HG03039 (cell line): Measurements from ENCODE around the gene NEURL1.

Experiments used
- ATAC-seq: cut with Tn5 transposase; IDR thresholded peaks from one replicate; pipeline ENCODE4 v1.9.1; 2021; ENCODE audit warnings: mild to moderate bottlenecking, moderate library complexity; ENCODE audit not compliant: unreplicated experiment

Gene NEURL1

DNA sequence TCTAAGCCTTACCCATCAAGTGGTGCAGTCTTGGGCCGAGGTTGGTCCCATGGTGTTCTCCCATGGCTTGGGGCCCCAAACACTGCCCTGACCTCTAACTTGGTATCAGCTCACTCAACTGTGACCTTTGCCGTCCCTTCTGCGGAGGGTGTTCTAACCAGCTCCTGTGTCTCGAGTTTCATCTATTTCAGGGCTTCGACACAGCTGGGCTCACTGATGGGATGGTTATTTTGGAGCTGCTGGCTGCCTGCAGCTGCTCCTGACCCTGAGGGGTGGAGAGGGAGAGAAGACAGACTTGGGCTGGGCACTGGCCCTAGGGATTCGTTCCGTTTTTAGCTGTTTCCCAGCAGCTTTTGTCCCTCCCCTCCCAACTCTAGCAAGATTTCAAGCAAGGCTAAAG, 86.9 kb downstream of the NEURL1 start:
- no peak for ATAC-seq

DNA sequence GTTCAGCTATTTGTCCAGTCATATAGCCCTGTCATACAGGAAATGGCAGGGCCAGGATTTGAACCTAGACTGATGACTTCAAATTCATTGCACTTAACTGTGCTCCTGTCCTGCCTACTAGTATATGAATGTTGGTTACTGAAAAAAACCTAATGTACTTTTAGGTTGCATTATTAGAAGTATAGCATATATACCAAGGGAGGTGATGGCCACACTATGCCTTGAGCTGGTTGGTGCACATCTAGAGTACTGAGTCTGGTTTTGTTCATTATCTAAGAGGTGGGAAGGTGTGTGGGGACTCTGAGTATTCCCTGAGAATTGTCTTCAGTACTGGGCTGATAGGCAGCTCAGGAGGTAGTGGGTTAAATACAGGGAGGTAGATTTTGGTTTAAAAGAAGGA, 88.0 kb downstream of the NEURL1 start:
- no peak for ATAC-seq

GRCh38 chr10:103582331-103583123, 89.0 kb downstream of the NEURL1 start:
- no peak for ATAC-seq

DNA sequence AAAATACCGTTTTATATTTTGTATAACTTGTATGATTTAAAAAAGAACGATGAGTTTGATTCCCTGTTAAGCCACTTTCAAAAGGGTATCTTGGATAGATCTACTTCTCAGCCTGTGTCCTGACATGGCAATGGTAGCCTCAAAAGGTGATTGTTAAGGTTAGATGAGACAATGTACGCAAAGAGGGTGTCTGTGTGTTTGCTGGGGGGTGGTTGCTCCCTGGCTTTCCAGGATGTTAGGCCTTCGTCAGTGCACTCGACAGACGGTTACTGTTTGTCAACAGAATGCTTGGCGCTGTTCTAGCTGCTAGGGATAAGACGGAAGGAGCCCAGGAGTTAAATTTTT, 90.3 kb downstream of the NEURL1 start:
- ATAC-seq = no peak

- ATAC-seq = no peak
These were observed 90.9 kb downstream of the NEURL1 start for GRCh38 chr10:103584216-103585010.

DNA sequence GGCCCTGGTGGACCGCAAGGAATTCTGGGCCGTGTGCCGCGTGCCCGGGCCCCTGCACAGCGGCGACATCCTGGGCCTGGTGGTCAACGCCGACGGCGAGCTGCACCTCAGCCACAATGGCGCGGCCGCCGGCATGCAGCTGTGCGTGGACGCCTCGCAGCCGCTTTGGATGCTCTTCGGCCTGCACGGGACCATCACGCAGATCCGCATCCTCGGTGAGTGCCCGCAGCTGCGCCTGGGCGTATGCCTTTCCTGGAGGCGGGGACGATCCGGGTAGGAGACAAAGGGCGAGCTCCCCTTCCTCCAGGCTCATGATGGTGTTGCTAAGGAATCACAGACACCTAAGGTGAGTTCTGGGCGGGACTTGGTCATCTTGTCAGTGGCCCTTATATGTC, 91.5 kb downstream of the NEURL1 start:
- no peak for ATAC-seq

DNA sequence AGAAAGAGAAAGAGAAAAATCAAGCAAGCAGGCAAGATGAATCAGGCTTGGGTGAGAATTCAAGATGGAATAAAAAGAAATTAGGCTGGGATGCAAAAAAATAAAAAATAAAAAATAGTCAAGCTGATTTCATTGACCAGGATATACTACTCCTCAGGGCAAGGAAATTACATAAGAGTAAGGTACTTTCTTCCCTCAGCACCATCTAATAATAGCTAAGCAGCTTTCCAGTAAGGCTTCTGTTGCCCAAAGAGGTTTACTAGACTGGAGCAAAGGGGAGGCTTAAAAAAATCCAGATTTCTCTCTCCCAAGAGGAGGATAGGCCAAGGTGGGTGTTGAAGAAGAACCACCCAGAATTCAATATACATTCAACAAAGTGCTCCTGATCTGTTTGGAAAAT, 93.6 kb downstream of the NEURL1 start:
- ATAC-seq = no peak

GRCh38 chr10:103589074-103589630, 95.6 kb downstream of the NEURL1 start:
- no peak for ATAC-seq

- ATAC-seq = no peak
These were observed 96.6 kb downstream of the NEURL1 start for GRCh38 chr10:103590060-103590459.

DNA sequence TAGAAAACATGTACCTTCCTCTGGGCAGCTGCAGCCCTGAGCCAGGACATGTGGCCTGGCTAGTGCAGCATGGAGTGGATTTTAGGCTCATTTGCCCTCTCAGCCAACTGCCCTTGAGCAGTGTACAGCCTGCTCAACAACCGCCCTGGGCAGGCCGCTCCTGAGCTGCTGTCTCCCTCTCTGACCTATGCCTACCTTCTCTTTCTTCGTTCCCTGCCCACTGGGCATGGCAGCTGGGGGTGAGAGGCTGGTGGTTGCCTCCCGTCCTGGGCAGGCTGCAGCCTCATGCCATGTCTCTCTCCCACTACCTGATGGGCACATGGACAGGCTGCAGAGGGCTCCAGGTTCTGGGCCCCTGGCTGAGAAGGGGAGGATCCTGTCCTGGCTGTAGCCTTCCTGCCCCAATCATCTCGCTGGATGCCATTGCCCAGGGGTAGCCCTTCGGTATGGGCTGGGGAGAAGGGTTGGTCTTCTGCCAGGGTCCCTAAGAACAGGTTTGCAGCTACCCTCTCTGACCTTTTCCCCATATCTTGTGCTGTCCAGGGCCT, 97.3 kb downstream of the NEURL1 start:
- ATAC-seq = no peak

- ATAC-seq = no peak
These were observed 98.9 kb downstream of the NEURL1 start for GRCh38 chr10:103592186-103593021.

DNA sequence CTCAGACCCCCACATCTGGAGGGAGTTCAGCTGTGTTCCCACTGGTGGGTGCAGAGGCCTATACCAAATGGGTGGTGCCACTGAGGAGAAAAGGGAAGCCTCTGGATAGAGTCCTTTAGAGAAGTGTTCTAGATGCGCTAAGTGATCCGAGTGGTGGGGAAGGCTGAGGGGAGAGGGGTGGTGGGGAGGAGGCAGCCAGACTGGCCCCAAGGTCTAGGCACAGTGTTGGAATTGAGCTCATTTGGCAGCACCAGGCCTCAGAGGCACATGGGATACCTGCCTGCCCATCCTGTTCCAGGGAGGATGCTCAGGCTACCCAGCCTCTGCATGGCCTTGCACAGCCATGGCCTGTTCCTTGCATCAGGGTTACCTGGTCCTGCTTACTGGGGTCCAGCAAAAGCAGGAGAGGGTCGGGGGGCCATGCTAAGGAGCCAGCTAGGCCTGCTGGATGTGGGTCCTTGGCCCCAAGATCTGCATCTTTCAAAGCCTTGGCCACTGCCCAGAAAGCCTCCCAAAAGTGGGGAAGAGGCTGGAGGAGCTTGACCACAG, 99.6 kb downstream of the NEURL1 start:
- ATAC-seq = no peak

- ATAC-seq = no peak
These were observed 102.6 kb downstream of the NEURL1 start for GRCh38 chr10:103595933-103596726.

GRCh38 chr10:103597003-103597402, 103.5 kb downstream of the NEURL1 start:
- ATAC-seq = no peak

DNA sequence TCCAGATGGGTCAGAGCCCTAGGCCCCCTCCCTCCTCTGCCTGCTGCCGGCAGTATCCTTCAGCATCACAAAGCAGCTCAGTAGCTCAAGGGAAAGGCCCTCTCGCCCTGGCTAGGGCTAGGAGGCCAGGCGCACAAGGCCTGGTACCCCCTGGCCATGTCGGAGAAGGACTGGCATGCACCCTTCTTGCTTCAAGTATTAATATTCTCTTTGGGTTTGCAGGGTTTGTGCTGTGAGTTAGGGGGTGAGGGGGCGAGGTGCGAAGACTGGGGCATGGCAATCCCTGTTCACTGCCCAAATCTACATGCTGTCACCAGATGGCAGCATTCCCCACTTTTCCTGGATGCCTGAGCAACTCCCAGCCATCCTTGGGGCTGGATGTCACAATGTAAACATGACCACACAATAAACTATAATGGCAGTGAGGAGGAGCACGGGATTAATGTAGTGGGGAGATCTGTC, 105.2 kb downstream of the NEURL1 start:
- ATAC-seq = no peak

DNA sequence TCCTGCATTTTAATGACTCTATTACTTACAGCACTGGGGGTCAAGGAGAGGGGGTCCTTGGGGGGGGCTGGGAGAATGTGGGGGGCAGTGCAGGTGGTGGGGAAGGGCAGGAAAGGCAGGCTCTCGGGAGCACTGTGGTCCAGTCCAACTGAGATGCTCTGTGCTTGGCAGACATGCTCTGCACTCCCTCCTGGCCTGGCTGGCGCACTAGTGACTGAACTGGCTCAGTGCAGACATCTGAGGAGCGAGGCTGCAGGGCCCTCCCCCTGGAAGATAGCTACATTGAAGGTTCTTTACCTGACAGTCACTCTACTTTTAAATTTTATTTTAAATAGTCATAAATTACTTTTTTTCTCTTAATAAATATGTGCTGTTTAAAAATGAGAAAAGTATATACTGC, 105.7 kb downstream of the NEURL1 start:
- ATAC-seq = no peak

DNA sequence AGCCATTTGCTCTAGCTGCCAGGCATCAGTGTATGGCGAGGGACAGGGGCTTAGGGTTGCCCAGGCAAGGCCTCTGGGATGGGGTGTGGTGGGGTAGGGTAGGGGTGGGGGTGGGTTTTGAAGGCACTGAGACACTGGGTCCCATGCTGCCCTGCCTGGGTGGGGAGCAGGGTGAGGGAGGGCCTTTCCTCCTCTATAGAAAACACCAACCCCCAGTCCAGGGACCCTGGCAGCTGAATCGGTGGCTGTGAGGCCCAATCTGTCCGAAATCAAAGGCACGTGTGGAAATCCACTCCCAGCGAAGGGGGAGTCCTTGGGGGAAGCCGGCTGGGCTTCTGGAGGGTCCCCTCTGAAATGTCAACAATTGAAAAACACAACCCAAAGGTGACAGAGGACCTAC, 106.4 kb downstream of the NEURL1 start:
- ATAC-seq = no peak

DNA sequence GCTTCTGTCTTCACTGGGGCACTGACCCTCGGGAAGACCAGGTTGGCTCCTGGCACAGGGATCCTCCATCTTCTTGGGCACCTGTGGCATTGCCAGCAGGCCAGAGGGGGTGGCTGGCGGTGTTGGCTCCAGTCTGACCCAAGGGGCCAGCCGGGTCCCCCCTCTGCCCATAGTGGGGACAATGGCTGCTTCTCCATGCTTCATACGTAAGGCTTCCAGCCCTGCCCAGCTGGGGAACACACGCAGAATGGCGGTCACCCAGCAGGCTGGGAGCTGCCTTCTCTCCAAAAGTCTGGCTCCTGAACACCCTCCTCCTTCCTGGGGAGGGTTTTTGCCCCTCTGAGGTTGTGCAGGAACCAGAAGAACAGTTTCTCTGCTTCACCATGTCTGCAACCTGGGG, 106.8 kb downstream of the NEURL1 start:
- no peak for ATAC-seq

DNA sequence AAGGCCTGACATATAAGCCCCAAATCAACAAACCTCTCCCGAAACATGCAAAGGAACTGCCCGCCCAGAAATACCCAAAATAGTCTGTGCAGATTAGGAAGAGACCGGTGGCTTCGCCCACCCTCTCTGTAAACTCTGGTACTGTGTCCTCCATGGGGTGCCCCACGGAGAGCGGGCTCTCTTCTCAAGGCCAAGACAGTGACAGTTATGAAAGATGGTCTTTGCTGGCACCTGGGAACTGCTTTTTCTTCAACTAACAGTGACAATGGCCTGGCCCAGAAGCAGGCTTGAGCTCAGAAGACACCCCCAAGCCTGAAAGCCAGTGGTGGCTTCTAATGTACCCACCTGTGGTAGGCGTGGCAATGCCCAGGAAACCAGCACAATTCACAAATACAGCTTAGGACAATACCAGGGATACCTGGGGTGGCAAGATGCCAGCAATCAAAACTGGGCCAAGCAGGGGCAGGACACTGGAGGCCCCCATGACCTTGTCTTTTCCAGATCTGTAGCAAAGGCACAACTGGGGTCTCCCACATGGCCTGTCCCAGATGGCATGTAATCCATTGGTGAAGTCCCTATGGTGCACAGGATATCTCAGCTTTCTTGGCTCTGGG, 107.6 kb downstream of the NEURL1 start:
- no peak for ATAC-seq
